Stimulated activated CD8-positive, alpha-beta memory T cell treated with anti-CD3 and anti-CD28 coated beads, Interleukin-4, amount 100 ng/mL, for 4 hours (primary cell): ENCODE measurements around the gene TXLNG.
A peak's percentile ranks its signal among the peaks of the same experiment; 100 is the strongest.
"Not testable (repeated sequence)": the region's sequence is repeated elsewhere in the genome, so short reads cannot be mapped to it uniquely, and the experiment has no call there.

Experiments used
- DNase-seq, 2 donors: peaks; one replicate each; pipeline ENCODE4 v3.0.0-alpha.2; 2020; ENCODE audit warnings: low read depth in 2 of 2, low spot score in 1 of 2

Gene TXLNG

GRCh38 chrX:16838202-16839066 is 52.2 kb downstream of the TXLNG start:
- DNase-seq, result no peak

- no peak for DNase-seq
Measured at GRCh38 chrX:16839219-16839851, 53.1 kb downstream of the TXLNG start.

GRCh38 chrX:16839852-16840460 is 53.7 kb downstream of the TXLNG start:
- no peak for DNase-seq

GRCh38 chrX:16842684-16843083 is 56.4 kb downstream of the TXLNG start:
- DNase-seq, result no peak

GRCh38 chrX:16843208-16843909 is 57.1 kb downstream of the TXLNG start:
- DNase-seq, result no peak

GRCh38 chrX:16845686-16846085 is 59.4 kb downstream of the TXLNG start:
- DNase-seq, result no peak

- DNase-seq, result no peak
Measured at GRCh38 chrX:16848541-16848940, 62.3 kb downstream of the TXLNG start.

GRCh38 chrX:16851421-16851820 is 65.2 kb downstream of the TXLNG start:
- no peak for DNase-seq

- DNase-seq, result no peak
Measured at GRCh38 chrX:16851827-16852226, 65.6 kb downstream of the TXLNG start.

GRCh38 chrX:16852617-16853179 is 66.4 kb downstream of the TXLNG start:
- no peak for DNase-seq

GRCh38 chrX:16853537-16853936 is 67.3 kb downstream of the TXLNG start:
- no peak for DNase-seq

- no peak for DNase-seq
Measured at GRCh38 chrX:16855363-16856075, 69.3 kb downstream of the TXLNG start.

- not testable (repeated sequence) for DNase-seq
Measured at GRCh38 chrX:16856076-16856404, 69.8 kb downstream of the TXLNG start.

- no peak for DNase-seq
Measured at GRCh38 chrX:16856744-16857143, 70.5 kb downstream of the TXLNG start.

- no peak for DNase-seq
Measured at GRCh38 chrX:16862829-16863228, 76.6 kb downstream of the TXLNG start.

GRCh38 chrX:16867947-16868346 is 81.7 kb downstream of the TXLNG start:
- DNase-seq, result no peak

- DNase-seq, result no peak
Measured at GRCh38 chrX:16868920-16869319, 82.7 kb downstream of the TXLNG start.

GRCh38 chrX:16869393-16870094 is 83.3 kb downstream of the TXLNG start:
- DNase-seq, result no peak

- DNase-seq, result peak; percentile 65 to 89
Measured at GRCh38 chrX:16870095-16870861, 84.0 kb downstream of the TXLNG start, which contains the start of gene RBBP7. Gene RBBP7, minus strand, starts transcription at chrX:16870362. Its CDS starts 309 bp downstream, at chrX:16870053.
